Fibroblast of pulmonary artery (primary cell): ENCODE measurements around the gene CDCP1.

Experiments used
- DNase-seq: peaks from one replicate; pipeline ENCODE4 v3.0.0-alpha.2; 2010; ENCODE audit warnings: low read depth
- H3K4me3 ChIP-seq: replicated peaks from 2 replicates; pipeline ENCODE4 v1.5.1; 2011; ENCODE audit warnings: low read depth, mild to moderate bottlenecking, control low read depth, low read length, moderate library complexity
- TF ChIP-seq, protein P1 (sequence below): IDR thresholded peaks from 2 replicates; pipeline ENCODE4 v1.5.1; 2011; ENCODE audit warnings: mild to moderate bottlenecking, control low read depth, low read length, inconsistent platforms; ENCODE audit errors: missing control alignments

CDCP1 gene

DNA sequence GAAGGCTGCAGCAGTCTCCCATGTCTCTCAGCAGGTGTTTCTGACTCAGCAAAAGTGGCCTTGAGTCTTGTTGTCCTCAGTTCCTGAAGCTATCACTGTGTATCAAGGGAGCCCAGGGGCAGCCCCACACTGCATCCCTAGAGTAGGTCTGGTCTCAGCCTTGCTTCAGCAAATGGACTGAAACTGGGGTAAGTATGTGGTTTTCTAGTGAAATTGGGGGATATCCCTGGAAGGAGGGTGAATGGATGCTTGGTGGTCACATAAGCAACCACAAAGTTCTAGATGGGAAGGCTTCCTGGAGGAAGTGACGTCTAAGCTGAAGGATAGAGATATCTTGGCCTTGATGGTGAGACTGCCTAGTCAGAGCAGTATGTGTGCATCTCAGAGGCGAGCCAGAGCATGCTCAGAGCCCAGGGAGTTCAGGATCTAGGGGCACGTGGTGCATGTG lies 41.5 kb upstream of the CDCP1 start:
- H3K4me3 ChIP-seq, result no peak overlapping the region
- TF ChIP-seq, protein P1, sequence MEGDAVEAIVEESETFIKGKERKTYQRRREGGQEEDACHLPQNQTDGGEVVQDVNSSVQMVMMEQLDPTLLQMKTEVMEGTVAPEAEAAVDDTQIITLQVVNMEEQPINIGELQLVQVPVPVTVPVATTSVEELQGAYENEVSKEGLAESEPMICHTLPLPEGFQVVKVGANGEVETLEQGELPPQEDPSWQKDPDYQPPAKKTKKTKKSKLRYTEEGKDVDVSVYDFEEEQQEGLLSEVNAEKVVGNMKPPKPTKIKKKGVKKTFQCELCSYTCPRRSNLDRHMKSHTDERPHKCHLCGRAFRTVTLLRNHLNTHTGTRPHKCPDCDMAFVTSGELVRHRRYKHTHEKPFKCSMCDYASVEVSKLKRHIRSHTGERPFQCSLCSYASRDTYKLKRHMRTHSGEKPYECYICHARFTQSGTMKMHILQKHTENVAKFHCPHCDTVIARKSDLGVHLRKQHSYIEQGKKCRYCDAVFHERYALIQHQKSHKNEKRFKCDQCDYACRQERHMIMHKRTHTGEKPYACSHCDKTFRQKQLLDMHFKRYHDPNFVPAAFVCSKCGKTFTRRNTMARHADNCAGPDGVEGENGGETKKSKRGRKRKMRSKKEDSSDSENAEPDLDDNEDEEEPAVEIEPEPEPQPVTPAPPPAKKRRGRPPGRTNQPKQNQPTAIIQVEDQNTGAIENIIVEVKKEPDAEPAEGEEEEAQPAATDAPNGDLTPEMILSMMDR, result no peak
- DNase-seq, result no peak

GRCh38 chr3:45186871-45187270 lies 40.7 kb upstream of the CDCP1 start:
- TF ChIP-seq, protein P1, result no peak
- no peak overlapping the region for H3K4me3 ChIP-seq
- DNase-seq, result no peak

DNA sequence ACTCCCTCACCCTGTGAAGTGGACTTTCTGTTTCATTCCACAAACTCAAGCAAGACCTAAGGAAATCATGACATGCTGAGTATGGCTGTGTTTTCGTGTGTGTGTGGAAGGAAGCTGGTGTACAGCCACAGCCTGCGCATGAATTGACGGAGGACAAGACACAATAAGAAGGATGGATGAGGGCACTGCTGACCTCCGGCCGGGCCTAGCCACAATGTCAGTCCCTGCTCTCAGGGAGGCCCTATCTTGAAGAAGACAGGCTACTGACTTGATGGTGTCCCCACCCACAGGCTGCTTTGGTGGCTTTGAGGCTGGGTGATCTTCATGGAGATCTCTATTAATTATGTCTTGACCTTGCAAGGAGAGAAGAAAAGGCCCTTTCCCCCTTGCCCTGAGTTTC lies 39.3 kb upstream of the CDCP1 start:
- H3K4me3 ChIP-seq, result no peak overlapping the region
- TF ChIP-seq, protein P1, result no peak
- no peak for DNase-seq

- H3K4me3 ChIP-seq, result no peak overlapping the region
- no peak for DNase-seq
- TF ChIP-seq, protein P1, result no peak
These were observed 38.9 kb upstream of the CDCP1 start for GRCh38 chr3:45185052-45185451.

- H3K4me3 ChIP-seq, result no peak overlapping the region
- TF ChIP-seq, protein P1, result no peak
These were observed 37.7 kb upstream of the CDCP1 start for GRCh38 chr3:45183872-45184262.

DNA sequence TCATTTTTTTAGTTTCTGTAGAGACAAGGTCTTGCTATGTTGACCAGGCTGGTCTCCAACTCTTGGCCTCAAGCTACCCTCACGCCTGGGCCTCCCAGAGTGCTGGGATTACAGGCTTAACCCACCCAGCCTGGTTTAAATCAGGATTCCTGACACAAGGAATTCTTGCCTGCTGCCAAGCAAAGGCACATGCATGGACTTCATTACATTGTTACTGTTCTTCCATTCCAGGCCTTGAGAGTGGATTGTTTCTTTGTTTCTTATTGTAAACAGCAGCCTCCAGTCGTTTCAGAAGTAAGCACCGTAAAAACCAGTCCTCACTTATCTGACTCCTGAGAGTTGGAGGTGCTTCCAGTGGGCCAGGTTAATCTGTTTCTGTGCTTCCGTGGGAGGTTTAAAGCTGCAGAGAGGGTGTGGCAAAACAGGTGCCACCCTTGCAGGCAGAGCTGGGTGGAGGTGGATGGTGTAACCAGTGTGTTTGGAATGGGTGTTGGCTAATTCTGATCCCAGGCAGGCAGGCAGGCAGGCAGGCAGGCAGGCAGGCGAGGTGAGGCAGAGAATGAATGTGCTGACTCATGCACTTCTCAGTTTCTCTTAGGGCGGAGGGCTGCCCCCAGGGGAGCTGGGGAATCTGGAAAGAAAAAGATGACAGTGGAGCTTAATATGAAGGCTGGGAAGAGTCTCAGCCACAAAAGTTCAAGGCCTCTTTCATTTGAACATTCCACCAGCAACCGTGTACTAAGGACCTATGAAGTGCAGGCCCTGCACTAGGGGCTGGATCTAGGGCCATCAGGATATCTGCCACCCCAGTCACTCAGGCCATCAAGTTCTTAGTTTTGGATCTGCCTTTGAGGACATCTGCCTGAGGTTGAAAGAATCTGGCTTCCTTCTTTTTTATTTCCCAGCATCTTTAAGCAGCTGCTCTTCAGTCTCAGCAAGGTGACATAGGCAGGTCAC lies 37.0 kb upstream of the CDCP1 start:
- TF ChIP-seq, protein P1, result no peak
- DNase-seq, result peak; percentile 54
- no peak overlapping the region for H3K4me3 ChIP-seq

More at GRCh38 chr3:45183872-45184262, 37.7 kb upstream of the CDCP1 start:
- DNase-seq, result no peak
